Thoracic aorta (tissue), 2 donors: ENCODE data around the gene GMDS. TPM values are rescaled to one million over a fixed set of nuclear protein-coding genes. Genes with fewer than 3 reads are reported as not detected.

ENCODE experiments used
- ATAC-seq: fragments of 150-250 bp; one replicate; pipeline ENCODE4 v1.8.0; 2017; ENCODE audit warnings: low read depth; ENCODE audit not compliant: insufficient number of reproducible peaks, low FRiP score
- DNase-seq: peaks from one replicate; pipeline ENCODE4 v3.0.0-alpha.2; 2020; ENCODE audit warnings: low spot score
- H3K27ac ChIP-seq, 2 donors: fragments of 200-600 bp; sonication (generic); 1 replicate in 1 of 2; 2 replicates in 1 of 2; pipeline ENCODE4 v1.5.1; 2016; ENCODE audit warnings: mild to moderate bottlenecking in 2 of 2, moderate library complexity in 2 of 2
- H3K27me3 ChIP-seq: fragments of 200-600 bp; sonication (generic); replicated peaks from 2 replicates; pipeline ENCODE4 v1.6.0; 2016; ENCODE audit warnings: mild to moderate bottlenecking; ENCODE audit not compliant: insufficient read depth
- H3K36me3 ChIP-seq: fragments of 200-600 bp; sonication (generic); one replicate; pipeline ENCODE4 v1.5.1; 2016
- H3K4me1 ChIP-seq, 2 donors: fragments of 200-600 bp; sonication (generic); 1 replicate in 1 of 2; 2 replicates in 1 of 2; pipeline versions ENCODE4 v1.5.1 to v1.6.0; 2016; ENCODE audit warnings: low read depth in 2 of 2, mild to moderate bottlenecking in 1 of 2; ENCODE audit not compliant: control insufficient read depth in 1 of 2
- H3K4me3 ChIP-seq: fragments of 200-600 bp; sonication (generic); 2 replicates; pipeline ENCODE4 v1.5.1; 2016; ENCODE audit warnings: mild to moderate bottlenecking
- H3K9me3 ChIP-seq: fragments of 200-600 bp; sonication (generic); 2 replicates; pipeline ENCODE4 v1.5.1; 2016
- total RNA-seq, 2 donors: library from RNA; depleted of rRNA; stranded (reverse); fragments of >200 nt; gene quantifications; one replicate each; pipeline versions ENCODE4 v1.1.0 to v1.2.3, GENCODE V29; 2016
- TF ChIP-seq, protein P1 (sequence below): fragments of 200-600 bp; sonication (generic); IDR thresholded peaks from one replicate; pipeline ENCODE4 v1.5.1; 2019; ENCODE audit warnings: antibody characterized with exemption

Gene GMDS
- total RNA-seq, 2 donors from 2014 or later, result 87.8 to 87.9 TPM

DNA sequence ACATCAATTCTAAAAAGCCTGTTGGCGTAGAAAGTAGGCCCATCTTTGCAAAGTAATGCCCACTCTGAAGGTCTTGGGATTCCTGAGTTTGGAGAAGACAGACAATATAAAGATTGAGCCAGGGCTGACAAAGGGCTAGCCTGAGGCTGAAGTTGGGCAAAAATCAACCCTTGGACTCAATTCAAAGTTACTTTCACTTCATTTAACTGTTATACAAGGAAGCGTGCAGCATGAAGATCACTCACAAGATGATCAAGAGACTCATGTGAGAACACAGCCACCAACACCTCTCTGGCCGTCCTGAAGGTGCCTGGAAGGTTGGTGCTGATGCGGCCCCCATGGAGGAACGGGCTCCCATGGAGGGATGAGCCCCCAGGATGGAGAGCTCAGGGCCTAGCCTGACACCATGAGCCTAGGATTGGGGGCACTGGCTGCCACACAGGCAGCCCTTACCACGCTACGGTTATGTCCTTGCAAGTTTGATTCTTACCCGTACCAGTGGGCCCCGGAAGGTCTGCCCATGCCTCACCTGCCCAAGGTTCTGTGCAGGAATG, 609.1 kb downstream of the GMDS start:
- Histone ChIP-seq H3K36me3 (peaks cover 3% of the 10 kb centered on the region), H3K9me3 (no peaks in the 10 kb centered on the region), H3K4me3 (no peak overlapping the region), H3K27ac (peak overlapping the region; percentile 0 to 11), H3K4me1 (peaks cover 0 to 37% of the 10 kb centered on the region in 2 donors), H3K27me3 (no peaks in the 10 kb centered on the region)
- DNase-seq (no peak), ATAC-seq (no peak)
- TF ChIP-seq, protein P1, sequence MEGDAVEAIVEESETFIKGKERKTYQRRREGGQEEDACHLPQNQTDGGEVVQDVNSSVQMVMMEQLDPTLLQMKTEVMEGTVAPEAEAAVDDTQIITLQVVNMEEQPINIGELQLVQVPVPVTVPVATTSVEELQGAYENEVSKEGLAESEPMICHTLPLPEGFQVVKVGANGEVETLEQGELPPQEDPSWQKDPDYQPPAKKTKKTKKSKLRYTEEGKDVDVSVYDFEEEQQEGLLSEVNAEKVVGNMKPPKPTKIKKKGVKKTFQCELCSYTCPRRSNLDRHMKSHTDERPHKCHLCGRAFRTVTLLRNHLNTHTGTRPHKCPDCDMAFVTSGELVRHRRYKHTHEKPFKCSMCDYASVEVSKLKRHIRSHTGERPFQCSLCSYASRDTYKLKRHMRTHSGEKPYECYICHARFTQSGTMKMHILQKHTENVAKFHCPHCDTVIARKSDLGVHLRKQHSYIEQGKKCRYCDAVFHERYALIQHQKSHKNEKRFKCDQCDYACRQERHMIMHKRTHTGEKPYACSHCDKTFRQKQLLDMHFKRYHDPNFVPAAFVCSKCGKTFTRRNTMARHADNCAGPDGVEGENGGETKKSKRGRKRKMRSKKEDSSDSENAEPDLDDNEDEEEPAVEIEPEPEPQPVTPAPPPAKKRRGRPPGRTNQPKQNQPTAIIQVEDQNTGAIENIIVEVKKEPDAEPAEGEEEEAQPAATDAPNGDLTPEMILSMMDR, result no peak

DNA sequence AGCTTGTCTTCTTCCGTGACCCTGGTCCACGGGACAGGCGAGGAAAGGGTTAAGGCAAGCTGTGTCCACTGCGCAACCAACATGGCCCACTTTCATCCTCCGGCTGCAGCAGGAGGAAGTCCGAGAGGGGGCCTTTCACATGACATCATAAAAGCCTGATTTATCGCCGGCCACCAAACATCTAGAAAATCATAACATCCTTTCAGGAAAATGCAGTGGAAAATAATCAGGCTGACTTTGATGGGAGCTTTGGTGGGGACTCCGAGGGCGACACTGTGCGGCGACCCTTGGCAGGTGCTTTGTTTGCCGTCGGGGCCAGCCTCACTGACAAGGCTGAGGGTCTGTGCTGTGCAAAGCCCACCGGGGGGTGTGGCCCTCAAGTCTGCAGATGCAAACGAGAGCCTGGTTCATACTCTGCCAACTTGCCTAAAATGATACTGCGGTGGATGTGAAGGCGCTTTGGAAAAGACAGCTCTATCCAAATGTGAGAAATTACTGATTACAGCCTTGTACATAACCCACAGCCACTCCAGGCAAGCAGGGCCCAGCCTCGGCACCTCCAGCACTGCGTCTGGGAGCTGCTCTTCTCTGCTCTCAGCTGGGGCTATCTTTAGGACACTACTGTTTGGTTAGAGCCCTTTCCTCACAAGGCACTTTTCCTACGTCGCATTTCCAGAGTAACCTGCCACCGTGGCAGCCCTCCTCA, 609.9 kb downstream of the GMDS start:
- Histone ChIP-seq H3K27me3 (no peaks in the 10 kb centered on the region), H3K36me3 (peaks cover 3% of the 10 kb centered on the region), H3K4me3 (peak overlapping the region; percentile 6), H3K27ac (peak overlapping the region in 1 of 2 donors; percentile 10), H3K4me1 (peaks cover 0 to 39% of the 10 kb centered on the region in 2 donors), H3K9me3 (no peaks in the 10 kb centered on the region)
- TF ChIP-seq, protein P1, result no peak
- no peak for ATAC-seq
- DNase-seq, result no peak

DNA sequence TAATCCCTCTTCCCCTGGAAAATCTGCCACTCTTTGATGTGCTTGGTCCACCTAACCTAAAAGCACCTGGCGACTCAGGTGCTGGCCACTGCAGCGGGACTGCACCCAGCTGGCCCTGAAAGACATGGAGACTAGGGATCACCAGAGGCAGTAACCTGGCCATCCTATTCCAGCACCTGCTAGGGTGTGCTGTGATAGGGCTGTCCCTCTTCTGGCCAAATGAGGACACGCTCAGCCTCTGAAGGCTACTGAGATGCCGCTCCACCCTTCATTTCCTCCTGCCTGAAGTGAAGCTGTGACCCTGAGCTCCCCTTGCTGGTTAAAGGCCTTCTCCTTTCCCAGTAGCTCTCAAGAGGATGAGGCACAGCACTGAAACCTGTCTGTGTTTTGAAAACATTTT, 611.3 kb downstream of the GMDS start:
- ATAC-seq (no peak), DNase-seq (no peak)
- Histone ChIP-seq H3K4me1 (peaks cover 2 to 53% of the 10 kb centered on the region in 2 donors), H3K27me3 (no peaks in the 10 kb centered on the region), H3K9me3 (no peaks in the 10 kb centered on the region), H3K4me3 (no peak overlapping the region), H3K27ac (no peak overlapping the region), H3K36me3 (peaks cover 3% of the 10 kb centered on the region)
- TF ChIP-seq, protein P1, result no peak

- no peak overlapping the region for H3K4me3 ChIP-seq
- peaks cover 4 to 59% of the 10 kb centered on the region in 2 donors for H3K4me1 ChIP-seq
- no peaks in the 10 kb centered on the region for H3K36me3 ChIP-seq
- no peaks in the 10 kb centered on the region for H3K27me3 ChIP-seq
- H3K27ac ChIP-seq, result no peak overlapping the region
- DNase-seq, result no peak
- no peaks in the 10 kb centered on the region for H3K9me3 ChIP-seq
- no peak for ATAC-seq
- TF ChIP-seq, protein P1, result no peak
Observed at GRCh38 chr6:1633366-1634021, 611.9 kb downstream of the GMDS start.

DNA sequence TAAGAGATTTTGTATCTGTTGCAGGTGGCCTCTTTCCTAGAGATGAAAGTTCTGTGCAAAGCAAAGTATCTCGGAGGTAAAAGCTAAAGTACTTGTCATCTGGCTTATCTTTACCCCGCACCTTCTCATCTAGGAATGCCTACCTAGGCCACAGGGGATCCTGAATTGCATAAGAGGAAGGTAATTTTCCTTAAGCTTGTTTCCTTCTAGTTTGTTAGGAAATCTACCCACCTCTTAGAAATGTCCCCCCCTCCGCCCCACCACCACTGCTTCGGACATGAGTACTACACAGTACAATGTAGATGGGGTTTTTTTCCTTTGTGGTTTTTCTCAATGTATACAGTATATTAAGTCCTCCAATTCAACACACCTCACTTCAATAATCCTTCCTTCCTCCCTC, 614.2 kb downstream of the GMDS start:
- H3K36me3 ChIP-seq, result no peaks in the 10 kb centered on the region
- ATAC-seq, result no peak
- no peaks in the 10 kb centered on the region for H3K27me3 ChIP-seq
- no peak for DNase-seq
- peaks cover 10 to 72% of the 10 kb centered on the region in 2 donors for H3K4me1 ChIP-seq
- no peak overlapping the region for H3K4me3 ChIP-seq
- no peak overlapping the region for H3K27ac ChIP-seq
- no peaks in the 10 kb centered on the region for H3K9me3 ChIP-seq
- TF ChIP-seq, protein P1, result no peak
